ENCODE results near the gene MSLN.

The MSLN gene

GRCh38 chr16:720447-720989, 40.0 kb upstream of the MSLN start:
- no peak for TF ChIP-seq CTCF (IDR thresholded peaks at IDR 0.05)

GRCh38 chr16:720990-721764, 39.4 kb upstream of the MSLN start, which contains the start of gene ANTKMT:
Gene ANTKMT (plus strand): TSS chr16:721146. CDS start chr16:721275, 129 bp downstream.
- TF ChIP-seq CTCF (IDR thresholded peaks at IDR 0.05), result no peak

- no peak for TF ChIP-seq CTCF (IDR thresholded peaks at IDR 0.05)
Measured at GRCh38 chr16:721765-722540, 38.6 kb upstream of the MSLN start.

GRCh38 chr16:722835-723633, 37.5 kb upstream of the MSLN start:
- TF ChIP-seq CTCF (IDR thresholded peaks at IDR 0.05), result no peak

GRCh38 chr16:723695-724094, 36.8 kb upstream of the MSLN start:
- TF ChIP-seq CTCF (IDR thresholded peaks at IDR 0.05), result no peak

- TF ChIP-seq CTCF (IDR thresholded peaks at IDR 0.05), result no peak
Measured at GRCh38 chr16:724188-725040, 36.1 kb upstream of the MSLN start.
